Hepatocyte (in vitro differentiated cells): ENCODE data around the gene C15orf39. TPM values are rescaled to one million over a fixed set of nuclear protein-coding genes. Genes with fewer than 3 reads are reported as not detected.

Experiments
- DNase-seq: peaks from one replicate; pipeline ENCODE4 v3.0.0-alpha.2; 2016; ENCODE audit warnings: low spot score
- H2AFZ ChIP-seq: fragments of 200-600 bp; sonication (generic); 2 replicates; pipeline ENCODE4 v1.6.0; 2016; ENCODE audit warnings: antibody characterized with exemption, mild to moderate bottlenecking
- H3K27ac ChIP-seq: fragments of 200-600 bp; sonication (generic); 2 replicates; pipeline ENCODE4 v1.5.1; 2016; ENCODE audit warnings: mild to moderate bottlenecking
- H3K27me3 ChIP-seq: fragments of 200-600 bp; sonication (generic); 2 replicates; pipeline ENCODE4 v1.6.1; 2016
- H3K36me3 ChIP-seq: fragments of 200-600 bp; sonication (generic); replicated peaks from 2 replicates; pipeline ENCODE4 v1.5.1; 2016; ENCODE audit warnings: low read depth; ENCODE audit not compliant: insufficient read depth
- H3K4me1 ChIP-seq: fragments of 200-600 bp; sonication (generic); 2 replicates; pipeline ENCODE4 v1.5.1; 2016; ENCODE audit warnings: mild to moderate bottlenecking, moderate library complexity; ENCODE audit not compliant: insufficient read depth
- H3K4me2 ChIP-seq: fragments of 200-600 bp; sonication (generic); 2 replicates; pipeline ENCODE4 v1.6.0; 2016
- H3K4me3 ChIP-seq: fragments of 200-600 bp; sonication (generic); 2 replicates; pipeline ENCODE4 v1.5.1; 2016; ENCODE audit warnings: mild to moderate bottlenecking
- H3K79me2 ChIP-seq: fragments of 200-600 bp; sonication (generic); 2 replicates; pipeline ENCODE4 v1.6.0; 2017; ENCODE audit warnings: mild to moderate bottlenecking
- H3K9me2 ChIP-seq: fragments of 200-600 bp; sonication (generic); replicated peaks from 2 replicates; pipeline ENCODE4 v1.6.0; 2017; ENCODE audit warnings: mild to moderate bottlenecking; ENCODE audit not compliant: insufficient read depth
- H3K9me3 ChIP-seq: fragments of 200-600 bp; sonication (generic); 2 replicates; pipeline ENCODE4 v1.5.1; 2016; ENCODE audit warnings: low read depth, mild to moderate bottlenecking
- H4K20me1 ChIP-seq: fragments of 200-600 bp; sonication (generic); 2 replicates; pipeline ENCODE4 v1.6.0; 2016; ENCODE audit warnings: mild to moderate bottlenecking; ENCODE audit not compliant: insufficient read depth, poor library complexity, severe bottlenecking
- EZH2 ChIP-seq: fragments of 200-600 bp; sonication (generic); IDR thresholded peaks from 2 replicates; pipeline ENCODE4 v1.6.1; 2016; ENCODE audit warnings: antibody characterized with exemption, mild to moderate bottlenecking, borderline replicate concordance
- EZH2phosphoT487 ChIP-seq: fragments of 200-600 bp; sonication (generic); IDR thresholded peaks from one replicate; pipeline ENCODE4 v1.6.1; 2018; ENCODE audit warnings: antibody characterized with exemption, mild to moderate bottlenecking, low read depth, moderate library complexity; ENCODE audit not compliant: unreplicated experiment, severe bottlenecking
- WGBS: methylation state at CpG from one replicate; pipeline ENCODE4 v1.1.6; 2016; ENCODE audit warnings: low lambda C conversion rate; ENCODE audit errors: missing lambda C conversion rate; 5-methylcytosine and 5-hydroxymethylcytosine counted together
- polyA plus RNA-seq: library from polyadenylated mRNA; unstranded; fragments of >200 nt; fragmentation: Nextera tagmentation; extraction: Ambion mirVana; gene quantifications from 2 replicates; pipeline ENCODE4 v1.2.1, GENCODE V29; 2016
- total RNA-seq: library from RNA; depleted of rRNA; stranded (reverse); fragments of >200 nt; gene quantifications from 2 replicates; pipeline ENCODE4 v1.2.3, GENCODE V29; 2014
- TF ChIP-seq, protein P1 (sequence below): fragments of 200-600 bp; sonication (generic); IDR thresholded peaks from 2 replicates; pipeline ENCODE4 v1.5.1; 2016; ENCODE audit warnings: antibody characterized with exemption, mild to moderate bottlenecking; ENCODE audit not compliant: poor library complexity

The C15orf39 gene
- total and polyA plus RNA-seq, 2 experiments from 2014 or later, result 15.3 to 18.3 TPM

DNA sequence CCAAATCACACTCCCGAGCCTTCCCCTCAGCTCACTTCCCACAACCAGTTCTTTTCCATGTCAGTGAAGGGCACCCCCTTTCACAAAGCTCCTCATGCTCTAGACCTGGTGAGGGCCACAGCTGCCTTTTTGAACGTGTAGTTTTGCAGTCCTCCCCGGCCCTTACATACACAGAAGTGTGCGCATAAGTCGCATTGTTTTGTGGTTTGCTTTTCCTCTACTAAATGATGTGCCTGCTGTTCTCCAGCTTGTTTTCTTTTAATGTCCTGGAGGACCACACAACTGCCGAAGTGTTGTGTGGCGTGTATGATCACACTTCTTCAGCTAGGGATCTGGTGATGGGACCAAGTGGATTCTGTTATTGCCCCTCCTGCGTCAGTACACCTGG, 7.6 kb downstream of the C15orf39 start:
- Histone ChIP-seq H3K27me3 (no peaks in the 10 kb centered on the region), H2AFZ (no peak overlapping the region), H3K36me3 (no peaks in the 10 kb centered on the region), H3K79me2 (peaks cover 84% of the 10 kb centered on the region), H3K4me2 (no peak overlapping the region), H3K9me2 (no peaks in the 10 kb centered on the region), H3K27ac (no peak overlapping the region), H3K4me3 (no peak overlapping the region), H4K20me1 (peaks cover 98% of the 10 kb centered on the region), H3K9me3 (no peaks in the 10 kb centered on the region), H3K4me1 (peaks cover 15% of the 10 kb centered on the region)
- WGBS, result 89% methylated on average over 8 of the region's 8 CpGs
- TF ChIP-seq EZH2 (no peak), EZH2phosphoT487 (no peak)
- TF ChIP-seq, protein P1, sequence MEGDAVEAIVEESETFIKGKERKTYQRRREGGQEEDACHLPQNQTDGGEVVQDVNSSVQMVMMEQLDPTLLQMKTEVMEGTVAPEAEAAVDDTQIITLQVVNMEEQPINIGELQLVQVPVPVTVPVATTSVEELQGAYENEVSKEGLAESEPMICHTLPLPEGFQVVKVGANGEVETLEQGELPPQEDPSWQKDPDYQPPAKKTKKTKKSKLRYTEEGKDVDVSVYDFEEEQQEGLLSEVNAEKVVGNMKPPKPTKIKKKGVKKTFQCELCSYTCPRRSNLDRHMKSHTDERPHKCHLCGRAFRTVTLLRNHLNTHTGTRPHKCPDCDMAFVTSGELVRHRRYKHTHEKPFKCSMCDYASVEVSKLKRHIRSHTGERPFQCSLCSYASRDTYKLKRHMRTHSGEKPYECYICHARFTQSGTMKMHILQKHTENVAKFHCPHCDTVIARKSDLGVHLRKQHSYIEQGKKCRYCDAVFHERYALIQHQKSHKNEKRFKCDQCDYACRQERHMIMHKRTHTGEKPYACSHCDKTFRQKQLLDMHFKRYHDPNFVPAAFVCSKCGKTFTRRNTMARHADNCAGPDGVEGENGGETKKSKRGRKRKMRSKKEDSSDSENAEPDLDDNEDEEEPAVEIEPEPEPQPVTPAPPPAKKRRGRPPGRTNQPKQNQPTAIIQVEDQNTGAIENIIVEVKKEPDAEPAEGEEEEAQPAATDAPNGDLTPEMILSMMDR, result no peak
- DNase-seq, result no peak

DNA sequence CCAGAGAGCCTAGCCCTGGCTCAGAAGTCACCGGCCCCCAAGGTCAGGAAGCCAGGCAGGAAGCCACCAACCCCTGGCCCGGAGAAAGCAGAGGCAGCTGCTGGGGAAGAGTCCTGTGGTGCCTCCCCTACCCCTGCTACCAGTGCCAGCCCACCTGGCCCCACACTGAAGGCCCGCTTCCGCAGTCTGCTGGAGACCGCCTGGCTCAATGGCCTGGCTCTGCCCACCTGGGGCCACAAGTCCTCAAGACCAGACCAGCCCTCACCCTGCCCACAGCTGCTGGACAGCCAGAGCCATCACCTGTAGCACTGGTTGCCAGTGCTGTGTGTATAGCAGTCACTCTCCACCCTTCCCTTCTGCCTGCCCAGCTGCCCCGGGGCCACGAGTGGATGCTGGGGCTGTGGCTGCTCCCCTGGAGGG, 9.1 kb downstream of the C15orf39 start:
- no peak overlapping the region for H3K27ac ChIP-seq
- no peaks in the 10 kb centered on the region for H3K27me3 ChIP-seq
- H3K4me2 ChIP-seq, result no peak overlapping the region
- no peaks in the 10 kb centered on the region for H3K36me3 ChIP-seq
- WGBS, result 98% methylated on average over 6 of the region's 7 CpGs
- no peak for DNase-seq
- TF ChIP-seq, protein P1, result no peak
- TF ChIP-seq EZH2 (no peak), EZH2phosphoT487 (no peak)
- H3K9me2 ChIP-seq, result no peaks in the 10 kb centered on the region
- H2AFZ ChIP-seq, result no peak overlapping the region
- peaks cover 85% of the 10 kb centered on the region for H4K20me1 ChIP-seq
- H3K4me3 ChIP-seq, result no peak overlapping the region
- peaks cover 6% of the 10 kb centered on the region for H3K4me1 ChIP-seq
- H3K9me3 ChIP-seq, result no peaks in the 10 kb centered on the region
- peaks cover 71% of the 10 kb centered on the region for H3K79me2 ChIP-seq

DNA sequence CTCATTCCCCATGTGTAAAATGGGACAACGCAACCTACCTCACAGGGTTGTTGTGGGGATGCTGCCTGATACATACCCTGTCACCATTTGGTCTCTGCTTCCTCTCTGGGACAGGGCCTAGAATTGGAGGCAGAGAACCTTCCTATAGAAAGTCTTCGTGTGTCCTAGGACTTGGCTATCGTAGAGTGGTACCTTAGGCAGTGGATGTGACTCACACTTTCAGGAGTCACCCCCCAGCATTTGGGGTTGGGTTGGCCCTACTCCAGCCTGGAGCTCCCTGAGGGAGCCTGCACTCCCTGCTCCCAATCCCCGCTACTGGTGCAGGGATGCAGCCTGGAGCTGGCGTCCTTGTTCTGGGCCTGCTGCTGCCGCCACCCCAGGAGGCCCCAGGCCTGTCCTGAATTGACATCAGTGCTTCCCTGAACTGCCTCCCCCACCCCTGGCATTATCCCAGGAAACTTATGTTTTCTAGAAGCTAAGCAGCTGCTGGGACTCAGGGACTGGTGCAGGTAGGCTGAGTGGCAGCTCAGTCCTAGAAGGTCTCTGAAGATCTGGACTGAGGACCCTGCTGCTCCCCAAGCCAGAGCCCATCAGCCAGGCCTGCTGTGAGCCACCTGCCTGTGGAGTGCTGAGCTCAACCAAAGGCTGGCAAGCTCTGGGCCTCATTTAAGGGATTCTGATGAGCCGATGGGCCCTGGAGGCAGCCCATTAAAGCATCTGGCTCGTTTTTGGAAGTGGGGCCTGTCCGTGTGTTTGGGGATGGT, 9.9 kb downstream of the C15orf39 start:
- 93% methylated on average over 9 of the region's 9 CpGs for WGBS

More for the DNA sequence above, 9.9 kb downstream of the C15orf39 start:
- Histone ChIP-seq H3K4me2 (no peak overlapping the region), H3K27me3 (no peaks in the 10 kb centered on the region), H3K27ac (no peak overlapping the region), H3K79me2 (peaks cover 63% of the 10 kb centered on the region), H2AFZ (no peak overlapping the region), H3K9me2 (no peaks in the 10 kb centered on the region), H3K36me3 (no peaks in the 10 kb centered on the region), H3K4me3 (no peak overlapping the region), H3K4me1 (peaks cover 6% of the 10 kb centered on the region), H3K9me3 (no peaks in the 10 kb centered on the region), H4K20me1 (peaks cover 77% of the 10 kb centered on the region)
- TF ChIP-seq, protein P1, result no peak
- TF ChIP-seq EZH2, result no peak
- TF ChIP-seq EZH2phosphoT487, result no peak
- no peak for DNase-seq
